HT-29 (cell line): ENCODE measurements around the gene TDRD12. TPM values are rescaled to one million over a fixed set of nuclear protein-coding genes. Genes with fewer than 3 reads are reported as not detected.
A peak's percentile ranks its signal among the peaks of the same experiment; 100 is the strongest.
"Not testable (repeated sequence)": the region's sequence is repeated elsewhere in the genome, so short reads cannot be mapped to it uniquely, and the experiment has no call there.

ENCODE experiments used
- DNase-seq: peaks from one replicate; pipeline ENCODE4 v3.0.0-alpha.2; 2015; ENCODE audit warnings: low spot score
- total RNA-seq: library from RNA; depleted of rRNA; stranded (reverse); fragments of >200 nt; shearing (Covaris generic); gene quantifications from 2 replicates; pipeline ENCODE4 v1.2.3, GENCODE V29; 2014

Gene TDRD12
- total RNA-seq, 1 experiment from 2014 or later = 0.03 TPM

DNA sequence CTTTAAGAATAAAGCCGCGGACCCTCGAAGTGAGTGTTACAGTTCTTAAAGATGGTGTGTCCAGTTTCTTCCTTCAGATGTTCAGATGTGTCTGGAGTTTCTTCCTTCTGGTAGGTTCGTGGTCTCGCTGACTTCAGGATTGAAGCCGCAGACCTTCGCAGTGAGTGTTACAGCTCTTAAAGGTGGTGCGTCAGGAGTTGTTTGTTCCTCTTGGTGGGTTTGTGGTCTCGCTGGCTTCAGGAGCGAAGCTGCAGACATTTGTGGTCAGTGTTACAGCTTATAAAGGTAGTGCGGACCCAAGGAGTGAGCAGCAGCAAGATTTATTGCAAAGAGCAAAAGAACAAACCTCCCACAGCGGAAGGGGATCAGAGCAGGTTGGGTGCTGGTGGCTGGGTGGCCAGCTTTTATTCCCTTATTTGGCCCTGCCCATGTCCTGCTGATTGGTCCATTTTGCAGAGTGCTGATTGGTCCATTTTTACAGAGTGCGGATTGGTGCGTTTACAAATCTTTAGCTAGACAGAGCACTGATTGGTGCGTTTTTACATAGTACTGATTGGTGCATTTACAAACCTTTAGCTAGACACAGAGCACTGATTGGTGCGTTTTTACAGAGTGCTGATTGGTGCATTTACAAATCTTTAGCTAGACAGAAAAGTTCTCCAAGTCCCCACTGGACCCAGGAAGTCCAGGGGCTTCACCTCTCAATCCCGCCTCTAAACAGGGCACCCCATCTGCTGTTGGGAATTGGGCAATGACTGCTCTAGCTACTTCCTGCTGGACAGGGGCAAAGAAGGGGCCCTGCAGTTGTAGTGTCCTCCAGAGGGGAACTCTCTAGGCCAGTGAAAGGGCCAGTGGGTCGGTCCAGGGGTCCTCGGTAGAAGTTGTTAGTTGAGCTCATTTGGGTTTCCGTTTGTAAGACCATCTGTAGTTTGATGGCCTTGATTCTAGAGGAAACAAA lies 26.1 kb upstream of the TDRD12 start:
- peak; percentile 52 for DNase-seq

DNA sequence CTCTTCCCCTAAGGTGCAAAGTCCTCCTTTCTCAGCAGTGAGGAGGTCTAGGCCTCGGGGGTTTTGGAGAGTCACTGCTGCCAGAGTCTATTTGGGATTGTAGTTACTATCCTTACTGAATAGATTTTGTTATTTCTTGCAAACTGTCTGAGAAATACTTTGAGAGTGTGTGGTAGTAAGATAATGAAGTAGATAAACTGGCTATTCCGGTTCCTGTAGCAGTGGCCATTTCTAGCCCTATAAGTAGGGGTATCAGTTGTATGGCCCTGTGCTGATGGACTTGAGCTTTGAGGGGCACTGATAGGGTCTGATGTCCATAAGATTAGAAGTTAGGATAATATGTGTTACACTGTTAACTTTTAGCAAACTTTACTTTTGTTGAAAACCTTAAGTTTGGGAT lies 25.3 kb upstream of the TDRD12 start:
- peak; percentile 61 for DNase-seq

DNA sequence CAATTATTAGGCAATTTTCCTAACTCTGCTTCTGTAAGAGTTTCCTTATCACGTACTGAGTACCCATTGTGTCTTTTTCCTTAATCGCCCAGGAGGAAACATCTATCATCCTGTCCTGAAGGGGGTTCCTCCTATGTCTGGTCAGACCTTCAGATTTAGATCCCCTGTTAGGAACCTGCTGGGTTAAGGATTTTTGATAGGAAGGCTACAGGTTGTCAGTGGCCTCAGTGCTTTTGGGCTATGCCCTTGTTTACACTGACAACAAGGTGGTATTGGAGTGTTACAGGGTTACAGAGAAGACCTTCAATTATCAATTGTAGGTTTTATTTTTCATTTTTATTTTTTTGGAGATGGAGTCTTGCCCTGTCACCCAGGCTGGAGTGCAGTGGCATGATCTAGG lies 24.7 kb upstream of the TDRD12 start:
- not testable (repeated sequence) for DNase-seq

- DNase-seq = not testable (repeated sequence)
These were observed 24.1 kb upstream of the TDRD12 start for GRCh38 chr19:32695506-32695905.

DNA sequence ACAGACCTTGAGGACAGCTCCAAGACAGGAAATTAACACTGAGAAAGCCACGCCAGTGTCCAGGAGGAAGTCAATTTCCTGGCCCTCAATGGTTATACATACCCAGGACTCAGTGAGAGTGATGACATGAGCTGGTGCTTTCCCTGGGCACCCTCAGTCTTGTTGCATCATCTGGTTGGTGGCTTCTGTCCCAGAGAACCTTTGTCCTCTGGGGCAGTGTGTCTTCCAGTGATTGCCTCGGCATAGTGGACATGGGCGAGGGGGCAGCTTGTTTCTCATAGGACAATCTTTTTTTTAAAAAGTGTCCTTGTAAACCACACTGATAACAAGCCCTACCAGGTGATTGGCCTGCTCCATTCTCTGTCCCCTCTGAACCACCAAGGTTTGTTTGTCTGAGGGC lies 22.8 kb upstream of the TDRD12 start:
- DNase-seq = not testable (repeated sequence)

GRCh38 chr19:32700129-32700528 lies 19.4 kb upstream of the TDRD12 start:
- DNase-seq = not testable (repeated sequence)

DNA sequence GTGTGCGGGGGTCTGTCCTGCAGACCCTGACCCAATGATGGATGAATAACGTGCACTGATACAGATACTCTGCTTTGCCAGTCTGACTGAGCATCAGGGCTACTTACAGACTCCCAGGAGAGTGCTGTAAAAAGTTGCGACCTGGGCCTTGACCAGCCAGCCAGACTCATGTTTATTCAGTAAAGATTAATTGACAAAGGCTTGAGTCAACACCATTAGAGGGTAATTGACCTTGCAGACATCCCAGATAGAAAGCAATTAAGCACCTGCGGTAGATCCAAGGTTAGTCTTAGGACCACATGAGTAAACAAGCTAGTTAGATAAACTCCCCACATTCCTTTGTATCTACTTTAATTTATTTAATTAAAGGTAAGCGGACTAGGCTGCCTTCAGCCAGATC lies 17.6 kb upstream of the TDRD12 start:
- DNase-seq = peak; percentile 57

DNA sequence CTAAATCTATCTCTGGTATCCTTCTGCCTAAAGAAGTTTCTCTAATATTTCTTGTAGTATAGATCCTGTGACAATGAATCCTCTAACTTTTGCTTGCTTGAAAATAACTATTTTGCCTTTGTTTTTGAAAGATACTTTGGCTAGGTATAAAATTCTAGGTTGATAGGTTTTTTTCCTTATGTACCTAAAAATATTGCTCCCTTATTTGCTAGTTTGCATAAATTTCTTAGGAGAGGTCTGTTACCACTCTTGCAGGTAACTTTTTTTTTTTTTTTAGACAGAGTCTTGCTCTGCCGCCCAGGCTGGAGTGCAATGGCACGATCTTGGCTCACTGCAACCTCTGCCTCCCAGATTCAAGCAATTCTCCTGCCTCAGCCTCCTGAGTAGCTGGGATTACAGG lies 15.6 kb upstream of the TDRD12 start:
- DNase-seq = not testable (repeated sequence)

DNA sequence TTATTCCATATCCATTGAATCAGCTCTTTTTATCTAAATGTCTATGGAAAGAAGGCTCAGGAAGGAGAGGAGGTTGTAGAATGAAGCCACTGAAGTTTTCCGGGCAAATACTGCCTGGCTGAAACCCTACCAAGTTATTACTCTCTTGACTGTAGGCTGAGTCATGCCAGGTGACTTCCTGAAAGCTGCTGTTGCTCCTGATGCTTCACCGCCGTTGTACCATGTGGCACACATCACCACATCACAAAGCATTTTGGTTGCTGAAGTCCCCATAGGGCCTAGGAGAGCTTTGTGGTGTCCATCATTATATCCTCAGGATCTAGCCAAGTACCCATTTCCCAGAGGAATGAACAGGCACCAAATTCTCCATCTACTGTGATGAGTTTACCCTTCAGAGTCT lies 11.1 kb upstream of the TDRD12 start:
- no peak for DNase-seq

- DNase-seq = no peak
These were observed 10.5 kb upstream of the TDRD12 start for GRCh38 chr19:32709032-32709431.

GRCh38 chr19:32711747-32712146 lies 7.8 kb upstream of the TDRD12 start:
- DNase-seq = no peak

DNA sequence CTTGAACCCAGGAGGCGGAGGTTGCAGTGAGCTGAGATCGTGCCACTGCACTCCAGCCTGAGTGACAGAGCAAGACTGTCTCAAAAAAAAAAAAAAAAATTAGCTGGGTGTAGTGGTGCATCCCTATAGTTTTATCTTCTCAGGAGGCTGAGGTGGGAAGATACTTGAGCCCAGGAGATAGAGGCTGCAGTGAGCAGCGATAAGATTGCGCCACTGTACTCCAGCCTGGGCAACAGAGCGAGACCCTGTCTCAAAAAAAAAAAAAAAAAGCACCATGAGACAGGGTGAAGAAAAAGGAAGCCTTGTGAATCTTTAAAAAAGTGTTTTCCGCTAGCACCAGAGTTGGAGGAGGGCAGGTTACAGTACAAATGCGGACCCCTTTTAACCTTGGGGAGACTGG lies 3.4 kb upstream of the TDRD12 start:
- DNase-seq = not testable (repeated sequence)

DNA sequence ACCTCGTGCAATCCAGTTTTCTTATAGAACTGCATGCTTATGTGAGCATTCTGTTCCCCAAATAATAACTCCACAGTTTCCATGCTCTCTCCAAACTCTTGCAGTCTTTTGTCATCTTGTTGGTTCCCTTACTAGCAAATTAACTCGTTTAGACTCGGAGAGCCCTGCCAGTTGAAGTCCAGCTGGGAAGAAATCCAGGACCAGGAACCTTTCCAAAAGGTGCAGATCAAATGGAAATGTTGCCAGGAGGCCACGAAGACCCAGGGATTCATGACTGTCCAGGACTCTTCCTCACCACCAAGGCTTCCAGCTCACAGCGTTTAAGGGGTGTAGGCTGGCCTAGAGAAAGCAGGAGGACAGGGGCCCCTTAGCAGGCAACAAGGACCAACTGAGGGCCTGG lies 2.1 kb upstream of the TDRD12 start:
- DNase-seq = no peak

DNA sequence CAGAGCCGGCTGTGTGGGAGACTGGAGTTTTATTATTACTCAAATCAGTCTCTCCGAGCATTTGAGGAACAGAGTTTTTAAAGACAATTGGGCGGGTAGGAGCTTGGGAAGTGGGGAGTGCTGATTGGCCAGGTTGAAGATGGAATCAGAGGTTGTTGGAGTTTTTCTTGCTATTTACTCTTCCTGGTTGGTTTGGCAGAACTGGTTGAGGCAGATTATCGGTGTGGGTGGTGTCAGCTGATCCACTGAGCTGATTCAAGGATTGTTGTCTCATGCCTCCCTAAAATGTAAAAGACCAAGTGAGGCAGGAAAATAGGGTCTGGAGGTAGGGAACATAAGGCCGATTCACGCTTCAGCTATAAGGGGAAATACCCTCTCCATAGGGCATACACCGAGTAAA lies 1.3 kb upstream of the TDRD12 start:
- peak; percentile 75 for DNase-seq

DNA sequence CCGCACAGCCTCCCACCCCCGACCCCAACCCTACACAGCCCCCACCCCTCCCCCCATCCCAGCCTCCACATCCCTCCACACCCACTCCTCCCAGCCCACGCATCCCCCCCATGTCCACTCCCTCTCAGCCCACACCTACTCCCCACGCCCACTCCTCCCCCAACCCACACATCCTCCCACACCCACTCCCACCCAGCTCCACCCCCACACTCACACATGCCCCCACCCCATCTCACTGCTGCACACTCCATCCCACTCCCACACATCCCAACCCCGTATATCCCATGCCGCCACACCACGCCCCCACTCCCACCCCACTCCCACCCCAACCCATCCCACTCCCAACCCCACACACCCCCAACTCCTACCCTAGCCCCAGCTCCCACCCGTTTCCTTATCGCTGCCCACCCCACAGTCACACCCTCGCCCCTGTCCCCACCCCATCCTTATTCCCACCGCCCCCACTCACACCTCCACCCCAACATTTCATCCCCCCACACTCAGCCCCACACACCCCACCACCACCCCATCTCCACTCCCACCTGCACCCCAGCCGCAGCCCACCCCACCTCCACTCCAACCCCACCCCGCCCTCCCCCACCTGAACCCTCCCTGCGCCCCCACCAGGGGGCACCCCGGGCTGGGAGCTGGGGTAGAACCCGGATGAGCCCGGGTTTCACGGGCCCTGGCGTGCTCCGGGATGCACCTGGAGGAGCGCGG lies 809 bp downstream of the TDRD12 start:
- no peak for DNase-seq

DNA sequence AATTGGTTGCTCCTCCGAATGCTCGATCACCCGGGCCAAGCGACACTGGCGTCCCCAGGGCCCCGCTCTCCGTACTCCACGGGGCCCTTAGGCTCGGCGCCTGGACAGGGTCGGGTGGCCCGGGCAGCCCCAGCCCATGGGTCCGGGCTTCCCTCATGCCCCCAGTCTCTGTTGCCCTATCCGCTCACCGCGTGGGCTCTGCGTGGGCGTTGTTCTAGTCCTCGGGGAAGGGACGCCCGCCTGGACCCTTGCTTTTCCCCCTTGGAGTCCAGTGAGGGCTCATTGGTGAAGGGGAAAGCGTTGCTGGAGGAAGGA lies 1.3 kb downstream of the TDRD12 start:
- no peak for DNase-seq

DNA sequence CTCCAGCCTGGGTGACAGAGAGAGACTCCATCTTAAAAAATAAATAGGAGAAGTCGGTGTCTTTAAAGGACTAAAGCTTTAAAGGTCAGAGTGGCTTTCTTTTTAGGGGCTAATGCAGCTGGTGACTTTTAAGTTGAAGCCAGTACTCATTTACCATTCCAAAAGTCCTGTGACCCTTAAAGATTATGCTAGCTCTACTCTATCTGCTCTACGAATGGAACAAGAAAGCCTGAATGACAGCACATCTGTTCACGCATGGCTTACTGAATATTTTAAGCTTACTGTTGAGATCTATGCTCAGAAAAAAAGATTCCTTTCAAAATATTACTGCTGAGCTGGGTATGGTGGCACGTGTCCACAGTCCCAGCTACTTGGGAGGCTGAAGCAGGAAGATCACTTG lies 16.4 kb downstream of the TDRD12 start:
- DNase-seq = no peak

GRCh38 chr19:32743021-32743420 lies 23.5 kb downstream of the TDRD12 start:
- DNase-seq = no peak

GRCh38 chr19:32743447-32743846 lies 23.9 kb downstream of the TDRD12 start:
- no peak for DNase-seq

GRCh38 chr19:32744555-32745325 lies 25.2 kb downstream of the TDRD12 start:
- DNase-seq = no peak

- DNase-seq = not testable (repeated sequence)
These were observed 26.2 kb downstream of the TDRD12 start for GRCh38 chr19:32745594-32746251.
